ENCODE data around the gene EPHB2. TPM values are rescaled to one million over a fixed set of nuclear protein-coding genes. Genes with fewer than 3 reads are reported as not detected.

Gene EPHB2
- total RNA-seq, 2 experiments from 2014 or later, result 0.59 TPM; not detected in 1

DNA sequence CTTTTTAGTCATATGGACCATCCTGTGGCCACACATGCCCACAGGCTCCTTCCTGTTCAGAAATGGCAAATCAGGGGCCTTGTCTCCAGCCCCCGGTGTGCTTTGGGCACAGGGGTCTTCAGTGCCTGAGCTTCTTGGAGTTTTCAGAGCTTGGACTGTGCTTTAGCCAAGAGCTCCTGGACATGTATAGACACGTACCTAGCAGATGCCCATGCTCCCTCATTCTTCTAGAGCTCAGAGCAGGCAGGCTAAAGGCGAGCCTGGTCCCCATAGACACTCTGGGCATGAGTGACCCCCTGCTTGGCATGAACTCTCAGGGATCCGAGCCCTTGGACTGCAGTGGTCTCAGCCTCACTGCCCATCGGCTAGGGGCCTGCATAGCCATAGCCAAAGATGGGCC, 106.8 kb downstream of the EPHB2 start:
- TF ChIP-seq, protein P1, sequence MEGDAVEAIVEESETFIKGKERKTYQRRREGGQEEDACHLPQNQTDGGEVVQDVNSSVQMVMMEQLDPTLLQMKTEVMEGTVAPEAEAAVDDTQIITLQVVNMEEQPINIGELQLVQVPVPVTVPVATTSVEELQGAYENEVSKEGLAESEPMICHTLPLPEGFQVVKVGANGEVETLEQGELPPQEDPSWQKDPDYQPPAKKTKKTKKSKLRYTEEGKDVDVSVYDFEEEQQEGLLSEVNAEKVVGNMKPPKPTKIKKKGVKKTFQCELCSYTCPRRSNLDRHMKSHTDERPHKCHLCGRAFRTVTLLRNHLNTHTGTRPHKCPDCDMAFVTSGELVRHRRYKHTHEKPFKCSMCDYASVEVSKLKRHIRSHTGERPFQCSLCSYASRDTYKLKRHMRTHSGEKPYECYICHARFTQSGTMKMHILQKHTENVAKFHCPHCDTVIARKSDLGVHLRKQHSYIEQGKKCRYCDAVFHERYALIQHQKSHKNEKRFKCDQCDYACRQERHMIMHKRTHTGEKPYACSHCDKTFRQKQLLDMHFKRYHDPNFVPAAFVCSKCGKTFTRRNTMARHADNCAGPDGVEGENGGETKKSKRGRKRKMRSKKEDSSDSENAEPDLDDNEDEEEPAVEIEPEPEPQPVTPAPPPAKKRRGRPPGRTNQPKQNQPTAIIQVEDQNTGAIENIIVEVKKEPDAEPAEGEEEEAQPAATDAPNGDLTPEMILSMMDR (conservative IDR thresholded peaks at IDR 0.05; ENCODE audit: low read length), result no peak
- TF ChIP-seq EZH2phosphoT487 (IDR thresholded peaks at IDR 0.05; ENCODE audit: borderline replicate concordance, low read depth, low read length), result no peak
- Histone ChIP-seq H3K27ac (ENCODE audit: low read depth, low read length, poor library complexity, severe bottlenecking) (no peak overlapping the region), H3K9me3 (ENCODE audit: low read length) (no peaks in the 10 kb centered on the region), H3K36me3 (ENCODE audit: insufficient read depth, low read length) (no peaks in the 10 kb centered on the region), H3K79me2 (ENCODE audit: insufficient read depth, low read depth, low read length) (no peaks in the 10 kb centered on the region), H2AFZ (ENCODE audit: low read length) (no peak overlapping the region), H3K9me2 (ENCODE audit: insufficient read depth, low read length) (no peaks in the 10 kb centered on the region), H3K4me1 (ENCODE audit: insufficient read depth, low read length, poor library complexity, severe bottlenecking) (no peaks in the 10 kb centered on the region), H4K20me1 (ENCODE audit: insufficient read depth, low read length) (no peaks in the 10 kb centered on the region), H3K4me2 (ENCODE audit: low read length) (no peak overlapping the region), H3K4me3 (ENCODE audit: low read depth, low read length, poor library complexity, severe bottlenecking) (no peak overlapping the region)
- CTCF ChIA-PET (ENCODE audit: unreplicated experiment), result no interaction called here
- intact Hi-C loops (cut with micrococcal nuclease; ENCODE audit: unreplicated experiment), result no loop called here
- POLR2A ChIA-PET, result interaction anchor here (0.7 kb wide), 1 partner anchor 23 kb away, joined by 3 read pairs; no protein-coding TSS in a partner anchor
- no TSS peak for BruUV-seq (replicated peaks)
- no peak for DNase-seq (ENCODE audit: low spot score)

DNA sequence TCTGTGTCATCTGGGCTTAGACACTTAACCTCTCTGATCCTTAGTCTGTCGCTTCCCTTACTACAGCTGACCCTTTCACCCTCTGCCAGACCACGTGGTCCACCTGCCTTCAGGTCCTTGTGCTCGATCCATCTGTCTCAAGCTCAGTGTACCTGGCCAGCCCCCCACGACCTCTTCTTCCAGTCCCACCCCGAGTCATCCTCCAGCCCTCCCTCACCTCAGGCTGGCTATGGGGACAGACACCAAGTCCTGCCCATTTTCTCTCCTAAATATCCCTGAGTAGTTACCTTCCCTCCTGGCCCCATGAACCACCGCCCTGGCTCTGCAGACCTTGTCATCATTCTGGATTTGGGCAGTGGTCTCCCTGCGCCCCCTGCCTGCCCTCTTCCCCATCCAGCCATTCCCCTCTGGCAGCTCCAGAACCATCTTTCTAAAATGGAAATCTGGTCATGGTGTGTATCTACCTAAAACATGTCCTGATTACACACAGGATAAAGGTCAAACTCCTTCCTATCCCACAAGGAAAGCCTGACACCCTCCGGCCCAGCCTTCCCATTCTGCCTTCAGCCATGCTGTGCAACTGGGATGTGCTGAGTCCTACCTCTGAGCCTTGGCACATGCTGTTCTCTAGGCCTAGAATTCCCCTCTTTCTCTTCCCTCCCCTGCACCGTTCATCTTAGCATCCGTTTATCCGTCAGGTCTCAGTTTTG, 107.6 kb downstream of the EPHB2 start:
- intact Hi-C loops (cut with micrococcal nuclease; ENCODE audit: unreplicated experiment), result no loop called here
- ChIA-PET CTCF (ENCODE audit: unreplicated experiment) (no interaction called here), POLR2A (no interaction called here)
- Histone ChIP-seq H3K79me2 (ENCODE audit: insufficient read depth, low read depth, low read length) (no peaks in the 10 kb centered on the region), H3K9me3 (ENCODE audit: low read length) (no peaks in the 10 kb centered on the region), H4K20me1 (ENCODE audit: insufficient read depth, low read length) (no peaks in the 10 kb centered on the region), H3K4me1 (ENCODE audit: insufficient read depth, low read length, poor library complexity, severe bottlenecking) (no peaks in the 10 kb centered on the region), H3K4me2 (ENCODE audit: low read length) (no peak overlapping the region), H3K9me2 (ENCODE audit: insufficient read depth, low read length) (no peaks in the 10 kb centered on the region), H3K27ac (ENCODE audit: low read depth, low read length, poor library complexity, severe bottlenecking) (no peak overlapping the region), H2AFZ (ENCODE audit: low read length) (no peak overlapping the region), H3K36me3 (ENCODE audit: insufficient read depth, low read length) (no peaks in the 10 kb centered on the region), H3K4me3 (ENCODE audit: low read depth, low read length, poor library complexity, severe bottlenecking) (no peak overlapping the region)
- TF ChIP-seq EZH2phosphoT487 (IDR thresholded peaks at IDR 0.05; ENCODE audit: borderline replicate concordance, low read depth, low read length), result no peak
- TF ChIP-seq, protein P1 (conservative IDR thresholded peaks at IDR 0.05; ENCODE audit: low read length), result no peak
- no peak for DNase-seq (ENCODE audit: low spot score)
- BruUV-seq (replicated peaks), result no TSS peak

DNA sequence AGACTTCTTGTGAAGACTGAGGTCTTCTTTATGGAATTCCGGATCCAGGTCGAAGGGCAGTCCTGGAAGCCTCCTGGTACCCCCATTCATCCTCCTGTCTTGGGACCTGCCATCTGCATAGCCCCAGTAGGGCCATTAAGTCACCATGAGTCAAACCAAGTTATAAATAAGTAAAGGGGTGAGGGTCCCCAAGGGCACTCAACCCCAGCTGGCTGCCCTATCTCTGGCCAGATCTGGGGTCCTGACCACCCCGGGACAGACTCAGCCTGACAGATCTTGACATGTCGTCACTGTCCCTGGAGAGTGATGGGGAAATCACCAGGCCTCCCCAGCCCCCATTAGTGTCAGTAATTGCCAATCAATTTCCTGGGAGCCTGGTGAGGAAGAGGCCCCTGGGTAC, 108.7 kb downstream of the EPHB2 start:
- DNase-seq (ENCODE audit: low spot score), result no peak
- H3K79me2 ChIP-seq (ENCODE audit: insufficient read depth, low read depth, low read length), result no peaks in the 10 kb centered on the region
- H4K20me1 ChIP-seq (ENCODE audit: insufficient read depth, low read length), result no peaks in the 10 kb centered on the region
- H3K4me3 ChIP-seq (ENCODE audit: low read depth, low read length, poor library complexity, severe bottlenecking), result no peak overlapping the region
- intact Hi-C loops (cut with micrococcal nuclease; ENCODE audit: unreplicated experiment), result no loop called here
- no peaks in the 10 kb centered on the region for H3K36me3 ChIP-seq (ENCODE audit: insufficient read depth, low read length)
- no peak overlapping the region for H3K4me2 ChIP-seq (ENCODE audit: low read length)
- no peak overlapping the region for H3K27ac ChIP-seq (ENCODE audit: low read depth, low read length, poor library complexity, severe bottlenecking)
- ChIA-PET CTCF (ENCODE audit: unreplicated experiment) (no interaction called here), POLR2A (no interaction called here)
- no TSS peak for BruUV-seq (replicated peaks)
- H3K9me2 ChIP-seq (ENCODE audit: insufficient read depth, low read length), result no peaks in the 10 kb centered on the region
- H3K4me1 ChIP-seq (ENCODE audit: insufficient read depth, low read length, poor library complexity, severe bottlenecking), result no peaks in the 10 kb centered on the region
- TF ChIP-seq, protein P1 (conservative IDR thresholded peaks at IDR 0.05; ENCODE audit: low read length), result no peak
- TF ChIP-seq EZH2phosphoT487 (IDR thresholded peaks at IDR 0.05; ENCODE audit: borderline replicate concordance, low read depth, low read length), result no peak
- H3K9me3 ChIP-seq (ENCODE audit: low read length), result no peaks in the 10 kb centered on the region
- no peak overlapping the region for H2AFZ ChIP-seq (ENCODE audit: low read length)
